Liver (tissue), 9 donors: ENCODE data around the gene ZNF217. TPM values are rescaled to one million over a fixed set of nuclear protein-coding genes. Genes with fewer than 3 reads are reported as not detected.
"Not testable (repeated sequence)": the region's sequence is repeated elsewhere in the genome, so short reads cannot be mapped to it uniquely, and the experiment has no call there.

Experiments used
- DNase-seq: peaks from one replicate; pipeline ENCODE4 v3.0.0-alpha.2; 2017; ENCODE audit warnings: low spot score
- H3K27ac ChIP-seq, 2 donors: one replicate each; pipeline ENCODE4 v1.7.0; 2013; ENCODE audit warnings: inconsistent platforms in 2 of 2, low read length in 2 of 2, control low read depth in 1 of 2, low read depth in 1 of 2, mild to moderate bottlenecking in 1 of 2
- H3K27me3 ChIP-seq, 4 donors: one replicate each; pipeline versions ENCODE4 v1.6.1 to v1.7.0; 2013; ENCODE audit warnings: low read length in 3 of 4, inconsistent platforms in 1 of 4, mild to moderate bottlenecking in 1 of 4, moderate library complexity in 1 of 4; ENCODE audit not compliant: control insufficient read depth in 4 of 4, insufficient read depth in 4 of 4
- H3K36me3 ChIP-seq, 4 donors: one replicate each; pipeline versions ENCODE4 v1.6.1 to v1.7.0; 2013; ENCODE audit warnings: low read length in 3 of 4, mild to moderate bottlenecking in 3 of 4, low read depth in 1 of 4, moderate library complexity in 1 of 4; ENCODE audit not compliant: control insufficient read depth in 4 of 4, insufficient read depth in 3 of 4
- H3K4me1 ChIP-seq, 4 donors: one replicate each; pipeline versions ENCODE4 v1.6.1 to v1.7.0; 2013; ENCODE audit warnings: low read length in 3 of 4, mild to moderate bottlenecking in 3 of 4, moderate library complexity in 1 of 4; ENCODE audit not compliant: control insufficient read depth in 4 of 4, insufficient read depth in 4 of 4
- H3K4me3 ChIP-seq, 3 donors: one replicate each; pipeline versions ENCODE4 v1.6.1 to v1.7.0; 2013; ENCODE audit warnings: low read length in 3 of 3, control low read depth in 1 of 3, low read depth in 1 of 3, mild to moderate bottlenecking in 1 of 3
- H3K9ac ChIP-seq, 2 donors: one replicate each; pipeline ENCODE4 v1.7.0; 2013; ENCODE audit warnings: low read length in 2 of 2, mild to moderate bottlenecking in 2 of 2, moderate library complexity in 2 of 2, control low read depth in 1 of 2, low read depth in 1 of 2
- H3K9me3 ChIP-seq, 4 donors: one replicate each; pipeline versions ENCODE4 v1.6.1 to v1.7.0; 2013; ENCODE audit warnings: low read length in 3 of 4; ENCODE audit not compliant: control insufficient read depth in 4 of 4
- CTCF ChIP-seq: fragments of 150-350 bp; IDR thresholded peaks from 2 replicates; pipeline ENCODE4 v1.5.1; 2017; ENCODE audit warnings: improper control_type of control experiment, low read depth, low read length; ENCODE audit not compliant: missing input control
- EGR1 ChIP-seq, 2 donors: IDR thresholded peaks; 2 replicates each; pipeline ENCODE4 v1.6.1; 2016 to 2018; ENCODE audit warnings: antibody characterized with exemption in 2 of 2, low read depth in 2 of 2
- FOXA1 ChIP-seq: IDR thresholded peaks from 2 replicates; pipeline ENCODE4 v1.6.1; 2016; ENCODE audit warnings: antibody characterized with exemption
- GABPA ChIP-seq, 2 donors: IDR thresholded peaks in 1 of 2; conservative IDR thresholded peaks in 1 of 2; 2 replicates each; pipeline ENCODE4 v1.6.1; 2016; ENCODE audit warnings: antibody characterized with exemption in 2 of 2, mild to moderate bottlenecking in 1 of 2, moderate library complexity in 1 of 2
- JUND ChIP-seq, 2 donors: IDR thresholded peaks; 2 replicates each; pipeline ENCODE4 v1.6.1; 2016; ENCODE audit warnings: antibody characterized with exemption in 2 of 2
- MAX ChIP-seq: IDR thresholded peaks from 2 replicates; pipeline ENCODE4 v1.6.1; 2016; ENCODE audit warnings: antibody characterized with exemption
- REST ChIP-seq: IDR thresholded peaks from 2 replicates; pipeline ENCODE4 v1.6.1; 2016; ENCODE audit warnings: antibody characterized with exemption, mild to moderate bottlenecking
- SP1 ChIP-seq: IDR thresholded peaks from 2 replicates; pipeline ENCODE4 v1.6.1; 2018; ENCODE audit warnings: antibody characterized with exemption, mild to moderate bottlenecking
- YY1 ChIP-seq: IDR thresholded peaks from 2 replicates; pipeline ENCODE4 v1.6.1; 2016; ENCODE audit warnings: antibody characterized with exemption, mild to moderate bottlenecking
- ZBTB33 ChIP-seq: IDR thresholded peaks from 2 replicates; pipeline ENCODE4 v1.6.1; 2016; ENCODE audit warnings: antibody characterized with exemption
- WGBS: extraction: QIAGEN DNeasy Blood & Tissue Kit; methylation state at CpG from one replicate; pipeline ENCODE4 v1.1.7; 2013; 5-methylcytosine and 5-hydroxymethylcytosine counted together
- polyA plus RNA-seq, 2 donors: library from polyadenylated mRNA; stranded (reverse) in 1 of 2; unstranded in 1 of 2; fragments of 200-250 nt in 1 of 2; fragments of >200 nt in 1 of 2; fragmentation: Nextera tagmentation in 1 of 2; extraction: Ambion mirVana in 1 of 2; gene quantifications; one replicate each; pipeline versions ENCODE4 v1.2.1 to v1.2.3, GENCODE V29; 2013 to 2015
- total RNA-seq, 2 donors: library from RNA; depleted of rRNA; stranded (reverse); fragments of >200 nt; gene quantifications; one replicate each; pipeline ENCODE4 v1.2.3, GENCODE V29; 2014
- donor health status: healthy.
- donor health status: healthy.
- donor health status: healthy.
- donor health status: healthy.
- donor health status: healthy.

ZNF217 gene
- total and polyA plus RNA-seq, 4 donors = 4.2 to 16.3 (median 11.2) TPM

- TF ChIP-seq REST = no peak
- no peak for TF ChIP-seq YY1
Observed at GRCh38 chr20:53534037-53534436, 59.6 kb downstream of the ZNF217 start (continued).

- TF ChIP-seq GABPA (IDR thresholded peaks at IDR 0.05 in 1 of 2, conservative IDR thresholded peaks at IDR 0.05 in 1 of 2) (no peak), JUND (IDR thresholded peaks at IDR 0.05) (no peak), FOXA1 (no peak), ZBTB33 (no peak), SP1 (no peak)
- Histone ChIP-seq H3K9me3 (no peaks in the 10 kb centered on the region), H3K36me3 (no peaks in the 10 kb centered on the region), H3K27me3 (no peaks in the 10 kb centered on the region), H3K4me3 (no peak overlapping the region), H3K4me1 (no peaks in the 10 kb centered on the region), H3K9ac (no peak overlapping the region), H3K27ac (no peak overlapping the region)
- 93% methylated on average over 1 of the region's 1 CpG for WGBS
- DNase-seq = no peak
Observed at GRCh38 chr20:53533500-53533899, 60.1 kb downstream of the ZNF217 start.

GRCh38 chr20:53532654-53533312 is 60.9 kb downstream of the ZNF217 start:
- H3K9me3 ChIP-seq, H3K27me3 ChIP-seq, H3K4me1 ChIP-seq, H3K9ac ChIP-seq, H3K4me3 ChIP-seq, H3K27ac ChIP-seq, DNase-seq, H3K36me3 ChIP-seq: not testable (repeated sequence)
- 82% methylated on average over 6 of the region's 6 CpGs for WGBS

GRCh38 chr20:53530440-53530839 is 63.2 kb downstream of the ZNF217 start:
- DNase-seq = no peak
- no peaks in the 10 kb centered on the region for H3K27me3 ChIP-seq
- WGBS = 72% methylated on average over 2 of the region's 2 CpGs

More at GRCh38 chr20:53530440-53530839, 63.2 kb downstream of the ZNF217 start:
- no peaks in the 10 kb centered on the region for H3K9me3 ChIP-seq
- no peaks in the 10 kb centered on the region for H3K36me3 ChIP-seq
- no peaks in the 10 kb centered on the region for H3K4me1 ChIP-seq
- no peak overlapping the region for H3K4me3 ChIP-seq
- no peak overlapping the region for H3K9ac ChIP-seq
- TF ChIP-seq CTCF = no peak
- TF ChIP-seq YY1 = no peak
- TF ChIP-seq MAX = no peak
- TF ChIP-seq EGR1 (IDR thresholded peaks at IDR 0.05; ENCODE audit: low read depth in 2 of 2) = no peak
- no peak overlapping the region for H3K27ac ChIP-seq
